ENCODE results near the gene DDX52. TPM values are rescaled to one million over a fixed set of nuclear protein-coding genes. Genes with fewer than 3 reads are reported as not detected.

The DDX52 gene
- total and polyA plus RNA-seq, 11 donors, result 6.7 to 20.9 (median 13.9) TPM

GRCh38 chr17:37567137-37567536 lies 76.1 kb downstream of the DDX52 start:
- Histone ChIP-seq H3K27ac (no peak overlapping the region), H3K4me1 (peaks cover 0 to 4% (median 0%) of the 10 kb centered on the region in 12 donors), H3K4me3 (no peak overlapping the region), H3K36me3 (peaks cover 0 to 88% (median 82%) of the 10 kb centered on the region in 9 donors), H3K27me3 (no peaks in the 10 kb centered on the region), H3K9me3 (no peaks in the 10 kb centered on the region)
- WGBS, 4 donors, result 75 to 84% (median 77%) methylated on average over 2 of the region's 2 CpGs
- ATAC-seq (no peak), DNase-seq (no peak)
- intact Hi-C loops (cut with DNase I), result no loop called here
- no peak for TF ChIP-seq CTCF (IDR thresholded peaks at IDR 0.05)
- no peak for TF ChIP-seq POLR2A (IDR thresholded peaks at IDR 0.05)

- no peaks in the 10 kb centered on the region for H3K27me3 ChIP-seq
- peaks cover 0 to 4% (median 0%) of the 10 kb centered on the region in 12 donors for H3K4me1 ChIP-seq
- no peak overlapping the region for H3K4me3 ChIP-seq
- H3K9me3 ChIP-seq, result no peaks in the 10 kb centered on the region
- WGBS, 4 donors, result 88 to 96% (median 95%) methylated on average over 3 of the region's 3 CpGs
- H3K36me3 ChIP-seq, result peaks cover 0 to 88% (median 82%) of the 10 kb centered on the region in 9 donors
- no peak overlapping the region for H3K27ac ChIP-seq
- no peak for TF ChIP-seq POLR2A (IDR thresholded peaks at IDR 0.05)
- TF ChIP-seq CTCF (IDR thresholded peaks at IDR 0.05), result no peak
- intact Hi-C loops (cut with DNase I), result no loop called here
- no peak for ATAC-seq
- no peak for DNase-seq
These were observed 79.0 kb downstream of the DDX52 start for GRCh38 chr17:37564252-37564651.

- Histone ChIP-seq H3K27me3 (no peaks in the 10 kb centered on the region), H3K4me1 (no peaks in the 10 kb centered on the region), H3K9me3 (no peaks in the 10 kb centered on the region), H3K27ac (no peak overlapping the region), H3K36me3 (peaks cover 0 to 88% (median 80%) of the 10 kb centered on the region in 9 donors), H3K4me3 (no peak overlapping the region)
- intact Hi-C loops (cut with DNase I), result no loop called here
- DNase-seq (no peak), ATAC-seq (no peak)
- 83 to 89% (median 87%) methylated on average over 5 of the region's 5 CpGs for WGBS, 4 donors
- TF ChIP-seq POLR2A (IDR thresholded peaks at IDR 0.05) (no peak), CTCF (IDR thresholded peaks at IDR 0.05) (no peak)
These were observed 81.1 kb downstream of the DDX52 start for GRCh38 chr17:37562016-37562745.

Small RNAs within 50 kb of the gene (microRNA-seq; reads per million reads assigned to microRNA genes)
- 0 reads per million in 4 donors for gene MIR378J

Other genes starting within 250 kb of the DDX52 start
- 10 to 100 TPM; 14.0 to 33.0 (median 16.1) TPM for gene ACACA, start 236.6 kb downstream of the DDX52 start, total RNA-seq
- gene ACACA, start 236.6 kb downstream of the DDX52 start, polyA plus RNA-seq, result 10 to 100 TPM in 1 of 2 donors, 1 to 10 TPM in 1; 6.2 to 15.1 TPM
- gene TADA2A, start 236.6 kb downstream of the DDX52 start, total RNA-seq, result 10 to 100 TPM in 8 of 9 donors, 1 to 10 TPM in 1; 9.6 to 19.4 (median 13.2) TPM
- 1 to 10 TPM; 5.7 to 8.5 TPM for gene TADA2A, start 236.6 kb downstream of the DDX52 start, polyA plus RNA-seq
- 10 to 100 TPM; 13.4 to 39.1 (median 16.5) TPM for gene DUSP14, start 153.6 kb downstream of the DDX52 start, total RNA-seq
- gene DUSP14, start 153.6 kb downstream of the DDX52 start, polyA plus RNA-seq, result 10 to 100 TPM in 1 of 2 donors, 1 to 10 TPM in 1; 9.9 to 24.2 TPM
- gene SYNRG, start 34.0 kb downstream of the DDX52 start, total RNA-seq, result 10 to 100 TPM; 20.0 to 52.4 (median 34.8) TPM
- 10 to 100 TPM in 1 of 2 donors, 1 to 10 TPM in 1; 5.7 to 11.7 TPM for gene SYNRG, start 34.0 kb downstream of the DDX52 start, polyA plus RNA-seq
- not detected for gene HNF1B, start 101.6 kb upstream of the DDX52 start, total RNA-seq
- gene HNF1B, start 101.6 kb upstream of the DDX52 start, polyA plus RNA-seq, result not detected

Data from heart left ventricle (tissue), 16 donors.